HEK293 (cell line): ENCODE measurements around the gene UHMK1.

Source experiments
- CTCF ChIA-PET: fragments of 350-600 bp; formaldehyde crosslinking; extraction: SDS; loops from one replicate; lab custom pipeline; 2021; ENCODE audit warnings: antibody characterized with exemption; lab: Yijun Ruan, JAX
- POLR2A ChIA-PET: fragments of 300-600 bp; formaldehyde crosslinking; extraction: SDS; loops from one replicate; lab custom pipeline; 2020; ENCODE audit warnings: antibody characterized with exemption, inconsistent platforms; lab: Yijun Ruan, JAX
- H3K27ac ChIP-seq: fragments of 200-500 bp; sonication (Bioruptor generic); 2 replicates; pipeline ENCODE4 v1.5.1; 2014; ENCODE audit warnings: low read depth, low read length, control low read depth, inconsistent platforms; ENCODE audit errors: extremely low read depth
- H3K36me3 ChIP-seq, 2 experiments: fragments of 200-500 bp in 1 of 2; sonication (Bioruptor generic) in 1 of 2; 1 replicate in 1 of 2; 2 replicates in 1 of 2; pipeline ENCODE4 v1.5.1; 2014 to 2017; ENCODE audit warnings: inconsistent platforms in 2 of 2, low read length in 2 of 2; ENCODE audit not compliant: control insufficient read depth in 2 of 2, insufficient read depth in 1 of 2
- H3K4me1 ChIP-seq: fragments of 200-500 bp; sonication (Bioruptor generic); 2 replicates; pipeline ENCODE4 v1.5.1; 2014; ENCODE audit warnings: mild to moderate bottlenecking, low read length, inconsistent platforms; ENCODE audit not compliant: control insufficient read depth, insufficient read depth
- H3K4me3 ChIP-seq: 2 replicates; pipeline ENCODE4 v1.5.1; 2011; ENCODE audit warnings: low read depth, mild to moderate bottlenecking, control low read depth, low read length, moderate library complexity
- H3K9me3 ChIP-seq: fragments of 200-500 bp; sonication (Bioruptor generic); 2 replicates; pipeline ENCODE4 v1.5.1; 2014; ENCODE audit warnings: low read depth, low read length, inconsistent platforms; ENCODE audit not compliant: control insufficient read depth, insufficient read depth
- GFI1B ChIP-seq: fragments of 450-650 bp; formaldehyde crosslinking; IDR thresholded peaks from 2 replicates; pipeline ENCODE4 v1.5.1; 2016; ENCODE audit warnings: missing biosample characterization, missing genetic modification characterization
- KLF1 ChIP-seq: fragments of 450-650 bp; formaldehyde crosslinking; IDR thresholded peaks from 2 replicates; pipeline ENCODE4 v1.5.1; 2016; ENCODE audit warnings: missing biosample characterization, missing genetic modification characterization
- SCRT1 ChIP-seq: fragments of 450-650 bp; formaldehyde crosslinking; IDR thresholded peaks from 2 replicates; pipeline ENCODE4 v1.5.1; 2016; ENCODE audit warnings: missing biosample characterization, missing genetic modification characterization, borderline replicate concordance
- TCF7L2 ChIP-seq: IDR thresholded peaks from 2 replicates; pipeline ENCODE4 v1.6.1; 2011; ENCODE audit warnings: low read depth, mild to moderate bottlenecking, inconsistent platforms, low read length, moderate library complexity, borderline replicate concordance
- ZBTB17 ChIP-seq: fragments of 450-650 bp; formaldehyde crosslinking; IDR thresholded peaks from 2 replicates; pipeline ENCODE4 v1.5.1; 2016; ENCODE audit warnings: missing biosample characterization, missing genetic modification characterization
- ZFP3 ChIP-seq: fragments of 450-650 bp; formaldehyde crosslinking; IDR thresholded peaks from 2 replicates; pipeline ENCODE4 v1.5.1; 2016; ENCODE audit warnings: low read depth, missing biosample characterization, missing genetic modification characterization
- ZNF140 ChIP-seq: fragments of 450-650 bp; formaldehyde crosslinking; IDR thresholded peaks from 2 replicates; pipeline ENCODE4 v1.5.1; 2016; ENCODE audit warnings: missing biosample characterization, missing genetic modification characterization
- ZNF248 ChIP-seq: fragments of 450-650 bp; formaldehyde crosslinking; IDR thresholded peaks from 2 replicates; pipeline ENCODE4 v1.5.1; 2017; ENCODE audit warnings: missing biosample characterization, missing genetic modification characterization
- ZNF302 ChIP-seq: fragments of 450-650 bp; formaldehyde crosslinking; IDR thresholded peaks from 2 replicates; pipeline ENCODE4 v1.5.1; 2016; ENCODE audit warnings: missing biosample characterization, missing genetic modification characterization, low read depth
- ZNF335 ChIP-seq: fragments of 450-650 bp; formaldehyde crosslinking; conservative IDR thresholded peaks from 2 replicates; pipeline ENCODE4 v1.5.1; 2016; ENCODE audit warnings: missing biosample characterization, missing genetic modification characterization
- ZNF426 ChIP-seq: fragments of 450-650 bp; formaldehyde crosslinking; IDR thresholded peaks from 2 replicates; pipeline ENCODE4 v1.5.1; 2017; ENCODE audit warnings: missing biosample characterization, missing genetic modification characterization, mild to moderate bottlenecking, inconsistent platforms, moderate library complexity
- ZNF473 ChIP-seq: fragments of 450-650 bp; formaldehyde crosslinking; IDR thresholded peaks from 2 replicates; pipeline ENCODE4 v1.5.1; 2017; ENCODE audit warnings: missing biosample characterization, missing genetic modification characterization
- ZNF501 ChIP-seq: fragments of 450-650 bp; formaldehyde crosslinking; IDR thresholded peaks from 2 replicates; pipeline ENCODE4 v1.5.1; 2016; ENCODE audit warnings: missing biosample characterization, missing genetic modification characterization
- ZNF624 ChIP-seq: fragments of 450-650 bp; formaldehyde crosslinking; IDR thresholded peaks from 2 replicates; pipeline ENCODE4 v1.5.1; 2017; ENCODE audit warnings: missing biosample characterization, missing genetic modification characterization
- ZNF654 ChIP-seq: fragments of 450-650 bp; formaldehyde crosslinking; IDR thresholded peaks from 2 replicates; pipeline ENCODE4 v1.5.1; 2016; ENCODE audit warnings: low read depth, missing biosample characterization, missing genetic modification characterization
- ZNF707 ChIP-seq: fragments of 450-650 bp; formaldehyde crosslinking; IDR thresholded peaks from 2 replicates; pipeline ENCODE4 v1.5.1; 2016; ENCODE audit warnings: missing biosample characterization, missing genetic modification characterization
- ZNF791 ChIP-seq: fragments of 450-650 bp; formaldehyde crosslinking; IDR thresholded peaks from 2 replicates; pipeline ENCODE4 v1.5.1; 2016; ENCODE audit warnings: missing biosample characterization, missing genetic modification characterization
- TF ChIP-seq, protein P1 (sequence below): fragments of 450-650 bp; formaldehyde crosslinking; IDR thresholded peaks from 2 replicates; pipeline ENCODE4 v1.5.1; 2016; ENCODE audit warnings: missing biosample characterization, missing genetic modification characterization
- TF ChIP-seq, protein P2 (sequence below): fragments of 450-650 bp; formaldehyde crosslinking; IDR thresholded peaks from 2 replicates; pipeline ENCODE4 v1.5.1; 2016; ENCODE audit warnings: missing biosample characterization, missing genetic modification characterization
- TF ChIP-seq, protein P3 (sequence below): fragments of 450-650 bp; formaldehyde crosslinking; IDR thresholded peaks from 2 replicates; pipeline ENCODE4 v1.5.1; 2016; ENCODE audit warnings: missing biosample characterization, missing genetic modification characterization
- TF ChIP-seq, protein P4 (sequence below): fragments of 450-650 bp; formaldehyde crosslinking; conservative IDR thresholded peaks from 2 replicates; pipeline ENCODE4 v1.5.1; 2016; ENCODE audit warnings: low read depth, missing biosample characterization, missing genetic modification characterization
- TF ChIP-seq, protein P5 (sequence below): fragments of 450-650 bp; formaldehyde crosslinking; IDR thresholded peaks from 2 replicates; pipeline ENCODE4 v1.5.1; 2016; ENCODE audit warnings: missing biosample characterization, missing genetic modification characterization

Gene UHMK1

DNA sequence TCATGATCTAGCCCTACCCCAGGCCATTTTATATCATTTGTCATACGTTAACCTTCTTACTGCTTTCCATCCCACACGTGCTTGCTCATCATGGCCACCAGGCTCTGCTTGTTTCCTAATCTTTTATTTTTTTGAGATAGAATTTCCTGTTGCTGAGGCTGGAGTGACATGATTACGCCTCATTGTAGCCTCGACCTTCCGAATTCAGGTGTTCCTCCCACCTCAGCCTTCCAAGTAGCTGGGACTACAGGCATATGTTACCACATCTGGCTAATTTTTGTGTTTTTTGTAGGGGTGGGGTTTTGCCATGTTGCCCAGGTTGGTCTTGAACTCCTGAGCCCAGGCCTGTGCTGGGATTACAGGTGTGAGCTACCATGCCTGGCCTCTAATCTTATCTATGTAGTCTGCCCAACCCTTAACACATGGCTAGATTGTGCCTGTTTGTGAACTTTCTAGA lies 67.2 kb downstream of the UHMK1 start:
- POLR2A ChIA-PET = no interaction called here
- CTCF ChIA-PET = interaction anchor here (1.1 kb wide), 1 partner anchor 49 kb away, joined by 3 read pairs; no protein-coding TSS in a partner anchor
- Histone ChIP-seq H3K27ac (no peak overlapping the region), H3K4me1 (no peaks in the 10 kb centered on the region), H3K36me3 (peaks cover 16 to 35% of the 10 kb centered on the region in 2 experiments), H3K4me3 (no peak overlapping the region), H3K9me3 (no peaks in the 10 kb centered on the region)
- TF ChIP-seq TCF7L2 = no peak
- TF ChIP-seq, protein P1, sequence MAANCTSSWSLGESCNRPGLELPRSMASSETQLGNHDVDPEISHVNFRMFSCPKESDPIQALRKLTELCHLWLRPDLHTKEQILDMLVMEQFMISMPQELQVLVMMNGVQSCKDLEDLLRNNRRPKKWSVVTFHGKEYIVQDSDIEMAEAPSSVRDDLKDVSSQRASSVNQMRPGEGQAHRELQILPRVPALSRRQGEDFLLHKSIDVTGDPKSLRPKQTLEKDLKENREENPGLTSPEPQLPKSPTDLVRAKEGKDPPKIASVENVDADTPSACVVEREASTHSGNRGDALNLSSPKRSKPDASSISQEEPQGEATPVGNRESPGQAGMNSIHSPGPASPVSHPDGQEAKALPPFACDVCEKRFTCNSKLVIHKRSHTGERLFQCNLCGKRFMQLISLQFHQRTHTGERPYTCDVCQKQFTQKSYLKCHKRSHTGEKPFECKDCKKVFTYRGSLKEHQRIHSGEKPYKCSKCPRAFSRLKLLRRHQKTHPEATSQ (tag by site-specific recombination) = no peak
- TF ChIP-seq ZBTB17 (tag by site-specific recombination) = 0 out of 2 replicates have a peak, but pooled peaks have one; percentile 21
- 0 out of 2 replicates have a peak, but pooled peaks have one; percentile 34 for TF ChIP-seq SCRT1 (tag by site-specific recombination)

DNA sequence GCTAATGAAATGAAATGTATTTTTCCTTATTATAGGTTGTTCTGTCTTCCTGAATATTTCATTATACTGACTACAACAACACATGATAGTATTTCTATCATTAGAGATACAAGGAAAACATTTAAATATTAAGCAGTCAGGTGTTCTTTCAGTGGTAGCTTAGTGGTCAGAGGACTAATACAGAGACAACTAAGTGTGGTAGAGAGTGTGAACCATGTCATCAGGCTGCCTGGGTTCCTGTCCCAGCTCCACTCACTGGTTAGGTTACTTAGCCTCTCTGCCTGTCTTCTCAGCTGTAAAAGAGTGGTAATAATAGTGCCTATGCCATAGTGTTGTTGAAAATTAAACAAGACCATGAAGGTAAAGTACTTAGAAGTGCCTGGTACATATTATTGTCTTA lies 67.8 kb downstream of the UHMK1 start:
- no peak overlapping the region for H3K4me3 ChIP-seq
- CTCF ChIA-PET = interaction anchor here (1.1 kb wide), 1 partner anchor 48 kb away, joined by 3 read pairs; no protein-coding TSS in a partner anchor
- peaks cover 16 to 35% of the 10 kb centered on the region in 2 experiments for H3K36me3 ChIP-seq
- no peak overlapping the region for H3K27ac ChIP-seq
- POLR2A ChIA-PET = no interaction called here
- H3K9me3 ChIP-seq = no peaks in the 10 kb centered on the region
- TF ChIP-seq ZNF335 (tag by site-specific recombination) (no peak), ZFP3 (no peak), ZNF140 (tag by site-specific recombination) (no peak), ZNF426 (tag by site-specific recombination) (no peak), ZNF501 (no peak), ZNF302 (tag by site-specific recombination) (no peak), ZNF654 (no peak), KLF1 (tag by site-specific recombination) (no peak), ZNF624 (no peak), ZNF707 (no peak), ZNF248 (no peak), ZNF791 (tag by site-specific recombination) (no peak), ZNF473 (no peak), GFI1B (tag by site-specific recombination) (no peak)
- TF ChIP-seq, protein P2, sequence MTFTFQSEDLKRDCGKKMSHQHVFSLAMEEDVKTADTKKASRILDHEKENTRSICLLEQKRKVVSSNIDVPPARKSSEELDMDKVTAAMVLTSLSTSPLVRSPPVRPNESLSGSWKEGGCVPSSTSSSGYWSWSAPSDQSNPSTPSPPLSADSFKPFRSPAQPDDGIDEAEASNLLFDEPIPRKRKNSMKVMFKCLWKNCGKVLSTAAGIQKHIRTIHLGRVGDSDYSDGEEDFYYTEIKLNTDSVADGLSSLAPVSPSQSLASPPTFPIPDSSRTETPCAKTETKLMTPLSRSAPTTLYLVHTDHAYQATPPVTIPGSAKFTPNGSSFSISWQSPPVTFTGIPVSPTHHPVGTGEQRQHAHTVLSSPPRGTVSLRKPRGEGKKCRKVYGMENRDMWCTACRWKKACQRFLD (tag by site-specific recombination) = no peak
- TF ChIP-seq, protein P3, sequence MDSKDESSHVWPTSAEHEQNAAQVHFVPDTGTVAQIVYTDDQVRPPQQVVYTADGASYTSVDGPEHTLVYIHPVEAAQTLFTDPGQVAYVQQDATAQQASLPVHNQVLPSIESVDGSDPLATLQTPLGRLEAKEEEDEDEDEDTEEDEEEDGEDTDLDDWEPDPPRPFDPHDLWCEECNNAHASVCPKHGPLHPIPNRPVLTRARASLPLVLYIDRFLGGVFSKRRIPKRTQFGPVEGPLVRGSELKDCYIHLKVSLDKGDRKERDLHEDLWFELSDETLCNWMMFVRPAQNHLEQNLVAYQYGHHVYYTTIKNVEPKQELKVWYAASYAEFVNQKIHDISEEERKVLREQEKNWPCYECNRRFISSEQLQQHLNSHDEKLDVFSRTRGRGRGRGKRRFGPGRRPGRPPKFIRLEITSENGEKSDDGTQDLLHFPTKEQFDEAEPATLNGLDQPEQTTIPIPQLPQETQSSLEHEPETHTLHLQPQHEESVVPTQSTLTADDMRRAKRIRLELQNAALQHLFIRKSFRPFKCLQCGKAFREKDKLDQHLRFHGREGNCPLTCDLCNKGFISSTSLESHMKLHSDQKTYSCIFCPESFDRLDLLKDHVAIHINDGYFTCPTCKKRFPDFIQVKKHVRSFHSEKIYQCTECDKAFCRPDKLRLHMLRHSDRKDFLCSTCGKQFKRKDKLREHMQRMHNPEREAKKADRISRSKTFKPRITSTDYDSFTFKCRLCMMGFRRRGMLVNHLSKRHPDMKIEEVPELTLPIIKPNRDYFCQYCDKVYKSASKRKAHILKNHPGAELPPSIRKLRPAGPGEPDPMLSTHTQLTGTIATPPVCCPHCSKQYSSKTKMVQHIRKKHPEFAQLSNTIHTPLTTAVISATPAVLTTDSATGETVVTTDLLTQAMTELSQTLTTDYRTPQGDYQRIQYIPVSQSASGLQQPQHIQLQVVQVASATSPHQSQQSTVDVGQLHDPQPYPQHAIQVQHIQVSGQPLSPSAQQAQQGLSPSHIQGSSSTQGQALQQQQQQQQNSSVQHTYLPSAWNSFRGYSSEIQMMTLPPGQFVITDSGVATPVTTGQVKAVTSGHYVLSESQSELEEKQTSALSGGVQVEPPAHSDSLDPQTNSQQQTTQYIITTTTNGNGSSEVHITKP (tag by site-specific recombination) = no peak
- TF ChIP-seq, protein P4, sequence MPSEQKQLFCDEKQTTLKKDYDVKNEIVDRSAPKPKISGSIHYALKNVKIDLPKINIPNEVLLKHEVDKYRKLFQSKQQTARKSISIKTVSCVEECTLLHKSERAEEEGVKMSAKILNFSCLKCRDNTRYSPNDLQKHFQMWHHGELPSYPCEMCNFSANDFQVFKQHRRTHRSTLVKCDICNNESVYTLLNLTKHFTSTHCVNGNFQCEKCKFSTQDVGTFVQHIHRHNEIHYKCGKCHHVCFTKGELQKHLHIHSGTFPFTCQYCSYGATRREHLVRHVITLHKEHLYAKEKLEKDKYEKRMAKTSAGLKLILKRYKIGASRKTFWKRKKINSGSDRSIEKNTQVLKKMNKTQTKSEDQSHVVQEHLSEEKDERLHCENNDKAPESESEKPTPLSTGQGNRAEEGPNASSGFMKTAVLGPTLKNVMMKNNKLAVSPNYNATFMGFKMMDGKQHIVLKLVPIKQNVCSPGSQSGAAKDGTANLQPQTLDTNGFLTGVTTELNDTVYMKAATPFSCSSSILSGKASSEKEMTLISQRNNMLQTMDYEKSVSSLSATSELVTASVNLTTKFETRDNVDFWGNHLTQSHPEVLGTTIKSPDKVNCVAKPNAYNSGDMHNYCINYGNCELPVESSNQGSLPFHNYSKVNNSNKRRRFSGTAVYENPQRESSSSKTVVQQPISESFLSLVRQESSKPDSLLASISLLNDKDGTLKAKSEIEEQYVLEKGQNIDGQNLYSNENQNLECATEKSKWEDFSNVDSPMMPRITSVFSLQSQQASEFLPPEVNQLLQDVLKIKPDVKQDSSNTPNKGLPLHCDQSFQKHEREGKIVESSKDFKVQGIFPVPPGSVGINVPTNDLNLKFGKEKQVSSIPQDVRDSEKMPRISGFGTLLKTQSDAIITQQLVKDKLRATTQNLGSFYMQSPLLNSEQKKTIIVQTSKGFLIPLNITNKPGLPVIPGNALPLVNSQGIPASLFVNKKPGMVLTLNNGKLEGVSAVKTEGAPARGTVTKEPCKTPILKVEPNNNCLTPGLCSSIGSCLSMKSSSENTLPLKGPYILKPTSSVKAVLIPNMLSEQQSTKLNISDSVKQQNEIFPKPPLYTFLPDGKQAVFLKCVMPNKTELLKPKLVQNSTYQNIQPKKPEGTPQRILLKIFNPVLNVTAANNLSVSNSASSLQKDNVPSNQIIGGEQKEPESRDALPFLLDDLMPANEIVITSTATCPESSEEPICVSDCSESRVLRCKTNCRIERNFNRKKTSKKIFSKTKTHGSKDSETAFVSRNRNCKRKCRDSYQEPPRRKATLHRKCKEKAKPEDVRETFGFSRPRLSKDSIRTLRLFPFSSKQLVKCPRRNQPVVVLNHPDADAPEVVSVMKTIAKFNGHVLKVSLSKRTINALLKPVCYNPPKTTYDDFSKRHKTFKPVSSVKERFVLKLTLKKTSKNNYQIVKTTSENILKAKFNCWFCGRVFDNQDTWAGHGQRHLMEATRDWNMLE = no peak
- TF ChIP-seq, protein P5, sequence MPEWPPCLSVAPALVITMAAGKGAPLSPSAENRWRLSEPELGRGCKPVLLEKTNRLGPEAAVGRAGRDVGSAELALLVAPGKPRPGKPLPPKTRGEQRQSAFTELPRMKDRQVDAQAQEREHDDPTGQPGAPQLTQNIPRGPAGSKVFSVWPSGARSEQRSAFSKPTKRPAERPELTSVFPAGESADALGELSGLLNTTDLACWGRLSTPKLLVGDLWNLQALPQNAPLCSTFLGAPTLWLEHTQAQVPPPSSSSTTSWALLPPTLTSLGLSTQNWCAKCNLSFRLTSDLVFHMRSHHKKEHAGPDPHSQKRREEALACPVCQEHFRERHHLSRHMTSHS (tag by site-specific recombination) = no peak
- no peaks in the 10 kb centered on the region for H3K4me1 ChIP-seq
